Tibial nerve (tissue), 3 donors: Measurements from ENCODE around the gene ST8SIA6.

ENCODE experiments used
- POLR2A ChIP-seq, 2 donors: fragments of 450-650 bp; IDR thresholded peaks; one replicate each; pipeline ENCODE4 v1.6.1; 2017; ENCODE audit warnings: antibody characterized with exemption in 2 of 2, mild to moderate bottlenecking in 2 of 2, moderate library complexity in 2 of 2
- TF ChIP-seq, protein P1 (sequence below), 5 experiments: fragments of 200-600 bp in 3 of 5; fragments of 450-650 bp in 2 of 5; sonication (generic) in 3 of 5; IDR thresholded peaks; one replicate each; pipeline ENCODE4 v1.5.1; 2016 to 2019; ENCODE audit warnings: antibody characterized with exemption in 5 of 5, mild to moderate bottlenecking in 3 of 5, moderate library complexity in 2 of 5

- TF ChIP-seq POLR2A (IDR thresholded peaks at IDR 0.05): no peak
- TF ChIP-seq, protein P1, sequence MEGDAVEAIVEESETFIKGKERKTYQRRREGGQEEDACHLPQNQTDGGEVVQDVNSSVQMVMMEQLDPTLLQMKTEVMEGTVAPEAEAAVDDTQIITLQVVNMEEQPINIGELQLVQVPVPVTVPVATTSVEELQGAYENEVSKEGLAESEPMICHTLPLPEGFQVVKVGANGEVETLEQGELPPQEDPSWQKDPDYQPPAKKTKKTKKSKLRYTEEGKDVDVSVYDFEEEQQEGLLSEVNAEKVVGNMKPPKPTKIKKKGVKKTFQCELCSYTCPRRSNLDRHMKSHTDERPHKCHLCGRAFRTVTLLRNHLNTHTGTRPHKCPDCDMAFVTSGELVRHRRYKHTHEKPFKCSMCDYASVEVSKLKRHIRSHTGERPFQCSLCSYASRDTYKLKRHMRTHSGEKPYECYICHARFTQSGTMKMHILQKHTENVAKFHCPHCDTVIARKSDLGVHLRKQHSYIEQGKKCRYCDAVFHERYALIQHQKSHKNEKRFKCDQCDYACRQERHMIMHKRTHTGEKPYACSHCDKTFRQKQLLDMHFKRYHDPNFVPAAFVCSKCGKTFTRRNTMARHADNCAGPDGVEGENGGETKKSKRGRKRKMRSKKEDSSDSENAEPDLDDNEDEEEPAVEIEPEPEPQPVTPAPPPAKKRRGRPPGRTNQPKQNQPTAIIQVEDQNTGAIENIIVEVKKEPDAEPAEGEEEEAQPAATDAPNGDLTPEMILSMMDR (IDR thresholded peaks at IDR 0.05): no peak
These were observed 74.4 kb downstream of the ST8SIA6 start for GRCh38 chr10:17380016-17380415.
